ENCODE measurements around the gene ZNHIT2. TPM values are rescaled to one million over a fixed set of nuclear protein-coding genes. Genes with fewer than 3 reads are reported as not detected.

ZNHIT2 gene
- total and polyA plus RNA-seq, 2 of the 13 experiments (the other 11 are each of a cell fraction or from before 2014, with no cell fraction given) = 1.1 to 6.5 TPM

GRCh38 chr11:65111744-65112545 lies 5.6 kb downstream of the ZNHIT2 start, which contains the start of gene TM7SF2 (continued):
- TF ChIP-seq SYNCRIP (IDR thresholded peaks at IDR 0.05; ENCODE audit: insufficient read depth, low read depth, low read length) (no peak), TBP (CRISPR knock-in tag; IDR thresholded peaks at IDR 0.05) (no peak), BRD4 (CRISPR knock-in tag; IDR thresholded peaks at IDR 0.05) (no peak), ISL2 (CRISPR knock-in tag; IDR thresholded peaks at IDR 0.05) (peak; percentile 61), ZFAT (CRISPR knock-in tag; conservative IDR thresholded peaks at IDR 0.05) (no peak), ZNF101 (CRISPR knock-in tag; IDR thresholded peaks at IDR 0.05; ENCODE audit: borderline replicate concordance, low read depth) (no peak), NFRKB (IDR thresholded peaks at IDR 0.05) (no peak), SPEN (CRISPR knock-in tag; IDR thresholded peaks at IDR 0.05; ENCODE audit: low read depth) (no peak), ZNF891 (CRISPR knock-in tag; IDR thresholded peaks at IDR 0.05) (no peak; the same call in 1 of the 2 replicates), ATF7 (IDR thresholded peaks at IDR 0.05) (no peak), ATF7 (CRISPR knock-in tag; IDR thresholded peaks at IDR 0.05) (no peak), KLF13 (CRISPR knock-in tag; IDR thresholded peaks at IDR 0.05) (no peak), FOXK2 (IDR thresholded peaks at IDR 0.05) (no peak), TFDP1 (CRISPR knock-in tag; IDR thresholded peaks at IDR 0.05; ENCODE audit: borderline replicate concordance) (no peak), ZNF33B (CRISPR knock-in tag; IDR thresholded peaks at IDR 0.05) (no peak), FOSL2 (CRISPR knock-in tag; IDR thresholded peaks at IDR 0.05) (0 out of 2 replicates have a peak, but pooled peaks have one; percentile 9)
- TF ChIP-seq, protein P1, sequence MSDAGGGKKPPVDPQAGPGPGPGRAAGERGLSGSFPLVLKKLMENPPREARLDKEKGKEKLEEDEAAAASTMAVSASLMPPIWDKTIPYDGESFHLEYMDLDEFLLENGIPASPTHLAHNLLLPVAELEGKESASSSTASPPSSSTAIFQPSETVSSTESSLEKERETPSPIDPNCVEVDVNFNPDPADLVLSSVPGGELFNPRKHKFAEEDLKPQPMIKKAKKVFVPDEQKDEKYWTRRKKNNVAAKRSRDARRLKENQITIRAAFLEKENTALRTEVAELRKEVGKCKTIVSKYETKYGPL (CRISPR knock-in tag; IDR thresholded peaks at IDR 0.05) = no peak; the same call in 1 of the 2 replicates
- TF ChIP-seq, protein P2, sequence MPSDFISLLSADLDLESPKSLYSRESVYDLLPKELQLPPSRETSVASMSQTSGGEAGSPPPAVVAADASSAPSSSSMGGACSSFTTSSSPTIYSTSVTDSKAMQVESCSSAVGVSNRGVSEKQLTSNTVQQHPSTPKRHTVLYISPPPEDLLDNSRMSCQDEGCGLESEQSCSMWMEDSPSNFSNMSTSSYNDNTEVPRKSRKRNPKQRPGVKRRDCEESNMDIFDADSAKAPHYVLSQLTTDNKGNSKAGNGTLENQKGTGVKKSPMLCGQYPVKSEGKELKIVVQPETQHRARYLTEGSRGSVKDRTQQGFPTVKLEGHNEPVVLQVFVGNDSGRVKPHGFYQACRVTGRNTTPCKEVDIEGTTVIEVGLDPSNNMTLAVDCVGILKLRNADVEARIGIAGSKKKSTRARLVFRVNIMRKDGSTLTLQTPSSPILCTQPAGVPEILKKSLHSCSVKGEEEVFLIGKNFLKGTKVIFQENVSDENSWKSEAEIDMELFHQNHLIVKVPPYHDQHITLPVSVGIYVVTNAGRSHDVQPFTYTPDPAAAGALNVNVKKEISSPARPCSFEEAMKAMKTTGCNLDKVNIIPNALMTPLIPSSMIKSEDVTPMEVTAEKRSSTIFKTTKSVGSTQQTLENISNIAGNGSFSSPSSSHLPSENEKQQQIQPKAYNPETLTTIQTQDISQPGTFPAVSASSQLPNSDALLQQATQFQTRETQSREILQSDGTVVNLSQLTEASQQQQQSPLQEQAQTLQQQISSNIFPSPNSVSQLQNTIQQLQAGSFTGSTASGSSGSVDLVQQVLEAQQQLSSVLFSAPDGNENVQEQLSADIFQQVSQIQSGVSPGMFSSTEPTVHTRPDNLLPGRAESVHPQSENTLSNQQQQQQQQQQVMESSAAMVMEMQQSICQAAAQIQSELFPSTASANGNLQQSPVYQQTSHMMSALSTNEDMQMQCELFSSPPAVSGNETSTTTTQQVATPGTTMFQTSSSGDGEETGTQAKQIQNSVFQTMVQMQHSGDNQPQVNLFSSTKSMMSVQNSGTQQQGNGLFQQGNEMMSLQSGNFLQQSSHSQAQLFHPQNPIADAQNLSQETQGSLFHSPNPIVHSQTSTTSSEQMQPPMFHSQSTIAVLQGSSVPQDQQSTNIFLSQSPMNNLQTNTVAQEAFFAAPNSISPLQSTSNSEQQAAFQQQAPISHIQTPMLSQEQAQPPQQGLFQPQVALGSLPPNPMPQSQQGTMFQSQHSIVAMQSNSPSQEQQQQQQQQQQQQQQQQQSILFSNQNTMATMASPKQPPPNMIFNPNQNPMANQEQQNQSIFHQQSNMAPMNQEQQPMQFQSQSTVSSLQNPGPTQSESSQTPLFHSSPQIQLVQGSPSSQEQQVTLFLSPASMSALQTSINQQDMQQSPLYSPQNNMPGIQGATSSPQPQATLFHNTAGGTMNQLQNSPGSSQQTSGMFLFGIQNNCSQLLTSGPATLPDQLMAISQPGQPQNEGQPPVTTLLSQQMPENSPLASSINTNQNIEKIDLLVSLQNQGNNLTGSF (CRISPR knock-in tag; IDR thresholded peaks at IDR 0.05) = peak; percentile 64; the same call in 1 of the 2 replicates
- TF ChIP-seq, protein P3, sequence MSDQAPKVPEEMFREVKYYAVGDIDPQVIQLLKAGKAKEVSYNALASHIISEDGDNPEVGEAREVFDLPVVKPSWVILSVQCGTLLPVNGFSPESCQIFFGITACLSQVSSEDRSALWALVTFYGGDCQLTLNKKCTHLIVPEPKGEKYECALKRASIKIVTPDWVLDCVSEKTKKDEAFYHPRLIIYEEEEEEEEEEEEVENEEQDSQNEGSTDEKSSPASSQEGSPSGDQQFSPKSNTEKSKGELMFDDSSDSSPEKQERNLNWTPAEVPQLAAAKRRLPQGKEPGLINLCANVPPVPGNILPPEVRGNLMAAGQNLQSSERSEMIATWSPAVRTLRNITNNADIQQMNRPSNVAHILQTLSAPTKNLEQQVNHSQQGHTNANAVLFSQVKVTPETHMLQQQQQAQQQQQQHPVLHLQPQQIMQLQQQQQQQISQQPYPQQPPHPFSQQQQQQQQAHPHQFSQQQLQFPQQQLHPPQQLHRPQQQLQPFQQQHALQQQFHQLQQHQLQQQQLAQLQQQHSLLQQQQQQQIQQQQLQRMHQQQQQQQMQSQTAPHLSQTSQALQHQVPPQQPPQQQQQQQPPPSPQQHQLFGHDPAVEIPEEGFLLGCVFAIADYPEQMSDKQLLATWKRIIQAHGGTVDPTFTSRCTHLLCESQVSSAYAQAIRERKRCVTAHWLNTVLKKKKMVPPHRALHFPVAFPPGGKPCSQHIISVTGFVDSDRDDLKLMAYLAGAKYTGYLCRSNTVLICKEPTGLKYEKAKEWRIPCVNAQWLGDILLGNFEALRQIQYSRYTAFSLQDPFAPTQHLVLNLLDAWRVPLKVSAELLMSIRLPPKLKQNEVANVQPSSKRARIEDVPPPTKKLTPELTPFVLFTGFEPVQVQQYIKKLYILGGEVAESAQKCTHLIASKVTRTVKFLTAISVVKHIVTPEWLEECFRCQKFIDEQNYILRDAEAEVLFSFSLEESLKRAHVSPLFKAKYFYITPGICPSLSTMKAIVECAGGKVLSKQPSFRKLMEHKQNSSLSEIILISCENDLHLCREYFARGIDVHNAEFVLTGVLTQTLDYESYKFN (CRISPR knock-in tag; conservative IDR thresholded peaks at IDR 0.05) = 0 out of 2 replicates have a peak, but pooled peaks have one; percentile 33
- TF ChIP-seq, protein P4, sequence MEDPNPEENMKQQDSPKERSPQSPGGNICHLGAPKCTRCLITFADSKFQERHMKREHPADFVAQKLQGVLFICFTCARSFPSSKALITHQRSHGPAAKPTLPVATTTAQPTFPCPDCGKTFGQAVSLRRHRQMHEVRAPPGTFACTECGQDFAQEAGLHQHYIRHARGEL (CRISPR knock-in tag; IDR thresholded peaks at IDR 0.05) = no peak
